Measurements from ENCODE around the gene ECI1. TPM values are rescaled to one million over a fixed set of nuclear protein-coding genes. Genes with fewer than 3 reads are reported as not detected.

Gene ECI1
- total RNA-seq, 1 donor from 2014 or later, result 50.4 TPM

DNA sequence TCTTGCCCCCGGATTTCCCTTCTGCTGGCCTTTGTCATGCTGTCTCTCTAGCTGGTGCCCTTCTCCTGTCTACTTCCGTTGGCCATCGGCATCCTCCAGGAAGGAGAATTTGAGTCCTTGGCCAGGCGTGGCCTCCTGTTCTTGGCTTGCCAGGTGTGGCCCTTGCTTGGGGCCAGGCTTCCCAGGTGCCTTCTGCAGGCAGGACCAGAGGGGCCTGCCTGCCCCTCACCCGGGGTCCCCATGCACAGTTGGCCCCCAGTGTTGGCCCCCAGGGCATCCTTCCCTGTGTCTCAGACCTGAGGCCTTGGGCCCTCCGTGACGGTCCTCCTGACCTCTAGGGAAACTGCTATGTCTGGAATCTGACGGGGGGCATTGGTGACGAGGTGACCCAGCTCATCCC, 43.5 kb downstream of the ECI1 start:
- Histone ChIP-seq H3K4me3 (no peak overlapping the region), H3K27ac (no peak overlapping the region), H3K9me3 (no peaks in the 10 kb centered on the region), H3K27me3 (ENCODE audit: low read depth) (no peaks in the 10 kb centered on the region), H3K4me1 (peaks cover 35% of the 10 kb centered on the region), H3K36me3 (peaks cover 40% of the 10 kb centered on the region)
- intact Hi-C loops (cut with DNase I), result no loop called here
- DNase-seq (no peak), ATAC-seq (no peak)
- no peak for TF ChIP-seq CTCF (IDR thresholded peaks at IDR 0.05)

GRCh38 chr16:2206780-2207433, 44.5 kb downstream of the ECI1 start:
- DNase-seq (peak; percentile 49), ATAC-seq (no peak)
- no peak for TF ChIP-seq CTCF (IDR thresholded peaks at IDR 0.05)
- Histone ChIP-seq H3K9me3 (no peaks in the 10 kb centered on the region), H3K27me3 (ENCODE audit: low read depth) (no peaks in the 10 kb centered on the region), H3K4me3 (no peak overlapping the region), H3K36me3 (peaks cover 34% of the 10 kb centered on the region), H3K27ac (no peak overlapping the region), H3K4me1 (peaks cover 25% of the 10 kb centered on the region)
- intact Hi-C loops (cut with DNase I), result no loop called here

- ATAC-seq (no peak), DNase-seq (peak; percentile 41)
- Histone ChIP-seq H3K27ac (peak overlapping the region; percentile 99), H3K4me1 (peaks cover 23% of the 10 kb centered on the region), H3K9me3 (no peaks in the 10 kb centered on the region), H3K27me3 (ENCODE audit: low read depth) (no peaks in the 10 kb centered on the region), H3K36me3 (peaks cover 34% of the 10 kb centered on the region), H3K4me3 (peak overlapping the region; percentile 86)
- TF ChIP-seq CTCF (IDR thresholded peaks at IDR 0.05), result no peak
- intact Hi-C loops (cut with DNase I), result no loop called here
Measured at GRCh38 chr16:2206420-2206779, 45.0 kb downstream of the ECI1 start.

- Histone ChIP-seq H3K27ac (peak overlapping the region; percentile 99), H3K4me1 (peaks cover 23% of the 10 kb centered on the region), H3K4me3 (peak overlapping the region; percentile 86), H3K27me3 (ENCODE audit: low read depth) (no peaks in the 10 kb centered on the region), H3K36me3 (peaks cover 34% of the 10 kb centered on the region), H3K9me3 (no peaks in the 10 kb centered on the region)
- TF ChIP-seq CTCF (IDR thresholded peaks at IDR 0.05), result no peak
- DNase-seq (peak; percentile 59), ATAC-seq (peak; percentile 8 to 14)
- intact Hi-C loops (cut with DNase I), result no loop called here
Measured at GRCh38 chr16:2205967-2206313, 45.4 kb downstream of the ECI1 start.

DNA sequence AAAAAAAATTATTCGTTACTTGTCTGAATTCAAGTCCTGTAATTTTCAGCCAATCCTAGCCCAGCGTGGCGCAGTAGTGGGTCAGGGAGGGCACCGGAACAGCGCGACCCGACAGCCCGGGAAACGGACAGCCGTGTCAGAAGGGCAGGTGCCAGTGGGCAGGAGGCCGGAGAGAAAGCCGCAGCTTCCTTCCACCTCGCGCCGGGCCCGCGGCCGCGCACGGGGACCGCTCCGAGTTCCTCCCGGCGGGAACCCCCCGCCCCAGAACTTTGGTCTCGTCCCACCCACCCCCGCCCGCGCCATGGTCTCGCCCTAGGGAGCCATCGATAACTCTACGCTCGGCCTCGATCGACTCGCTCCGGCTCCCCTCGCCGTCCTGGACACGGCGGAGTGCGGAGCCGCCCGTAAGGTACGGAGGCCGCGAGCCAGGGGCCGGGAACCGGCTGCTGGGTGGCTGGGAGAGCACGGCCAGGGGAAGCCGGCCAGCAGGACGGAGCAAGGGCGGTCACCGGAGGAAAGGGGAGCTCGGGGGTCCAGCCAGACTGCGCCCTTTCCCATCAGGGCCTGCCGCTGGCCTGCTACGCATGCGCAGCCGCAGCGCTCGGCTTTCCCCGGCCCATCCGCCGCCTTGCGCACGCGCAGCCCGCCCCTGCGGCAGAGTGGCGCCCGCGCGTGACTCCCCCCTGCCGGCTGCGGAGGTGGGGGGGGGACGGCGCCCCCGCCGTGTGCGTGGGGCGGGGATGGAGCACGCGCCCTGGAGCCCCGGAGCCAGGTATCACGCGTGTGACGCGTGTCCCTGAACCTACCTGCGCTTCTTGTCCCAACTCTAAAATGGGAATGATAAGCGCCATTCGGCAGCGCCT, 46.1 kb downstream of the ECI1 start, which contains the start of gene MLST8:
TSS of gene MLST8 (plus strand) at position 351 of the 863 bp plus-strand sequence. CDS start 632 bp downstream, outside the sequence.
- ATAC-seq (peak; percentile 92 to 97), DNase-seq (peak; percentile 91)
- no peaks in the 10 kb centered on the region for H3K27me3 ChIP-seq (ENCODE audit: low read depth)
- peak; percentile 38 for TF ChIP-seq CTCF (IDR thresholded peaks at IDR 0.05)
- peaks cover 23% of the 10 kb centered on the region for H3K4me1 ChIP-seq
- H3K36me3 ChIP-seq, result peaks cover 34% of the 10 kb centered on the region
- intact Hi-C loops (cut with DNase I), result no loop called here
- peak within 1 kb of the TSS; percentile 86 for H3K4me3 ChIP-seq
- H3K9me3 ChIP-seq, result no peaks in the 10 kb centered on the region
- peak within 1 kb of the TSS; percentile 99 for H3K27ac ChIP-seq
